ENCODE measurements around the gene CEACAM1. TPM values are rescaled to one million over a fixed set of nuclear protein-coding genes. Genes with fewer than 3 reads are reported as not detected.

CEACAM1 gene
- total and polyA plus RNA-seq, 2 of the 13 experiments (the other 11 are each of a cell fraction or from before 2014, with no cell fraction given) = 13.5 to 332 TPM

GRCh38 chr19:42528354-42529247 lies at the start of gene CEACAM1 (continued):
- TF ChIP-seq RBM22 (optimal IDR thresholded peaks at IDR 0.05; ENCODE audit: low read length) (peak; percentile 14), THAP11 (CRISPR knock-in tag; IDR thresholded peaks at IDR 0.05) (peak; percentile 27; the same call in 1 of the 2 replicates), MAX (IDR thresholded peaks at IDR 0.05) (peak; percentile 50; the same call in 1 of the 2 replicates), CEBPG (CRISPR knock-in tag; IDR thresholded peaks at IDR 0.05) (no peak), ZNF687 (CRISPR knock-in tag; IDR thresholded peaks at IDR 0.05) (peak; percentile 69), TOPORS (CRISPR knock-in tag; IDR thresholded peaks at IDR 0.05) (peak; percentile 61; the same call in 1 of the 2 replicates), MXD1 (CRISPR knock-in tag; IDR thresholded peaks at IDR 0.05) (peak; percentile 28; the same call in 1 of the 2 replicates), ZNF318 (CRISPR knock-in tag; IDR thresholded peaks at IDR 0.05) (no peak), PAXIP1 (CRISPR knock-in tag; conservative IDR thresholded peaks at IDR 0.05) (peak; percentile 38), HDAC1 (CRISPR knock-in tag; IDR thresholded peaks at IDR 0.05) (peak; percentile 45; the same call in 1 of the 2 replicates), PHF8 (CRISPR knock-in tag; IDR thresholded peaks at IDR 0.05) (peak; percentile 31; the same call in 1 of the 2 replicates)

Data from HepG2 (cell line).